ENCODE data around the gene MRPL43. TPM values are rescaled to one million over a fixed set of nuclear protein-coding genes. Genes with fewer than 3 reads are reported as not detected.
"Not testable (repeated sequence)": the region's sequence is repeated elsewhere in the genome, so short reads cannot be mapped to it uniquely, and the experiment has no call there.

The MRPL43 gene
- total RNA-seq (2014; rRNA removed; shearing (Covaris generic)) (83.5 and 94.1 TPM in 2 replicates), polyA plus RNA-seq (2016; fragmentation: Nextera tagmentation; extraction: Ambion mirVana) (145 and 148 TPM in 2 replicates)

- H2AFZ ChIP-seq = peak within 1 kb of the TSS; percentile 99
- in situ Hi-C loops (cut with MboI) = no loop called here
- H3K79me2 ChIP-seq (ENCODE audit: insufficient read depth) = peaks cover 60% of the 10 kb centered on the region
- WGBS, 2 experiments (ENCODE audit: low coverage in 1 of 2, low lambda C conversion rate in 2 of 2, missing lambda C conversion rate in 2 of 2) = 0 to 1% methylated on average over 70 to 75 of the region's 75 CpGs
- no peaks in the 10 kb centered on the region for H3F3A ChIP-seq (ENCODE audit: insufficient read depth)
- peak within 1 kb of the TSS; percentile 85 for H3K9ac ChIP-seq
- DNase-seq = peak; percentile 92
- peak within 1 kb of the TSS; percentile 43 for H3K27ac ChIP-seq
- no peaks in the 10 kb centered on the region for H3K9me3 ChIP-seq (ENCODE audit: low read depth)
- no peaks in the 10 kb centered on the region for H3K27me3 ChIP-seq (replicated peaks; ENCODE audit: insufficient read depth)
- peaks cover 15% of the 10 kb centered on the region; the same call in 1 of the 2 replicates for H3K4me1 ChIP-seq (ENCODE audit: insufficient read depth)
- TF ChIP-seq EZH2phosphoT487 (IDR thresholded peaks at IDR 0.05; ENCODE audit: insufficient read depth, low read depth) (no peak), EZH2 (IDR thresholded peaks at IDR 0.05; ENCODE audit: insufficient read depth, poor library complexity, severe bottlenecking) (no peak)
- peak within 1 kb of the TSS; percentile 98 for H3K4me3 ChIP-seq
- no peaks in the 10 kb centered on the region for H4K20me1 ChIP-seq (ENCODE audit: insufficient read depth)
- no peaks in the 10 kb centered on the region for H3K9me2 ChIP-seq (ENCODE audit: insufficient read depth)
- H3K4me2 ChIP-seq (ENCODE audit: unreplicated experiment) = peak within 1 kb of the TSS; percentile 87
- H3K36me3 ChIP-seq (ENCODE audit: low read depth) = peaks cover 15% of the 10 kb centered on the region; the same call in 1 of the 2 replicates
Measured at GRCh38 chr10:100986952-100987684, at the start of gene MRPL43, which contains the start of gene TWNK. MRPL43 (minus strand) TSS chr10:100987497; CDS start chr10:100987443, 54 bp downstream. TWNK (plus strand) TSS chr10:100987543; CDS start chr10:100988211, 668 bp downstream.

GRCh38 chr10:101036726-101037125 is 49.4 kb upstream of the MRPL43 start:
- H3F3A ChIP-seq (ENCODE audit: insufficient read depth) = peaks cover 33% of the 10 kb centered on the region
- H3K79me2 ChIP-seq (ENCODE audit: insufficient read depth) = peaks cover 40% of the 10 kb centered on the region
- H3K4me2 ChIP-seq (ENCODE audit: unreplicated experiment) = no peak overlapping the region
- 76 to 86% methylated on average over 6 to 7 of the region's 7 CpGs for WGBS, 2 experiments (ENCODE audit: low coverage in 1 of 2, low lambda C conversion rate in 2 of 2, missing lambda C conversion rate in 2 of 2)
- H3K9me2 ChIP-seq (ENCODE audit: insufficient read depth) = no peaks in the 10 kb centered on the region
- H4K20me1 ChIP-seq (ENCODE audit: insufficient read depth) = no peaks in the 10 kb centered on the region
- TF ChIP-seq EZH2 (IDR thresholded peaks at IDR 0.05; ENCODE audit: insufficient read depth, poor library complexity, severe bottlenecking) (no peak), EZH2phosphoT487 (IDR thresholded peaks at IDR 0.05; ENCODE audit: insufficient read depth, low read depth) (no peak)
- no peaks in the 10 kb centered on the region for H3K9me3 ChIP-seq (ENCODE audit: low read depth)
- no peak overlapping the region for H3K27ac ChIP-seq
- peaks cover 12% of the 10 kb centered on the region for H3K4me1 ChIP-seq (ENCODE audit: insufficient read depth)
- in situ Hi-C loops (cut with MboI) = no loop called here
- H3K27me3 ChIP-seq (replicated peaks; ENCODE audit: insufficient read depth) = no peaks in the 10 kb centered on the region
- no peak overlapping the region for H3K9ac ChIP-seq
- no peak overlapping the region for H3K4me3 ChIP-seq
- no peak for DNase-seq
- peaks cover 35% of the 10 kb centered on the region for H3K36me3 ChIP-seq (ENCODE audit: low read depth)
- no peak overlapping the region for H2AFZ ChIP-seq

DNA sequence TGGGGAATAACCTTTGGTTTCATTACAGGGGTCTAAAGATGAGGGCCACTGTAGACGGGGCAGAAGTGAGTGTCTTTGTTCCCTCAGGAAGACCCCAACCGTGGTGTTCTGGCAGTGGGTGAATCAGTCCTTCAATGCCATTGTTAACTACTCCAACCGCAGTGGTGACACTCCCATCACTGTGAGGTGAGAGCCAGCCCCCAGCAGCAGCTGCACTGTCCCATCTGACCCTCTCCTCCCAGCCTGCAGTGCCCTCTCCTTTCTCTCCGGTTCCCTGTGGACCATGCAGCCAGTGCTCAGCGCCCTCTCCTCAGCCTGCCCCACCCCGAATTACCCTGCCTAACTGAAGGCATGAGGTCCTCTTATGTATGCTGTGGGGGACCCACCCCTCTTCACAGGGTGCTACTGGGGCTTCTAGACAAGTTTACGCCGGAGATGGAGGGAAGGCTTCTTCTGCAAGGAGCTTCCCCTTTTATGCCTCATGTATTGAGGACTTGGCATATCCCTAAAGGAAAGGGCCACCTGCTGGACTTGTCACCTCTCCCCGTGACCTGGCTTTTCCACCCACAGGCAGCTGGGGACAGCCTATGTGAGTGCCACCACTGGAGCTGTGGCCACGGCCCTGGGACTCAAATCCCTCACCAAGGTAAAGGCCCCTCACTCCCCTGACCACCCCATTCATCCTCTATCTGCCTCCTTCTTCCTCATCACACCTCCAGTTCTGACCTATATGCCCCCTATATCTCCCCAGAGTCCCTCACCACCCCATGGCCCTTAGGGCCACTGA is 48.8 kb upstream of the MRPL43 start:
- H4K20me1 ChIP-seq (ENCODE audit: insufficient read depth) = no peaks in the 10 kb centered on the region
- H3K9me2 ChIP-seq (ENCODE audit: insufficient read depth) = no peaks in the 10 kb centered on the region
- H3K4me2 ChIP-seq (ENCODE audit: unreplicated experiment) = no peak overlapping the region
- no peaks in the 10 kb centered on the region for H3K27me3 ChIP-seq (replicated peaks; ENCODE audit: insufficient read depth)
- H3K27ac ChIP-seq = no peak overlapping the region
- no peaks in the 10 kb centered on the region for H3K9me3 ChIP-seq (ENCODE audit: low read depth)
- WGBS, 2 experiments (ENCODE audit: low coverage in 1 of 2, low lambda C conversion rate in 2 of 2, missing lambda C conversion rate in 2 of 2) = 68 to 79% methylated on average over 9 to 10 of the region's 10 CpGs
- in situ Hi-C loops (cut with MboI) = no loop called here
- H3K4me1 ChIP-seq (ENCODE audit: insufficient read depth) = peaks cover 12% of the 10 kb centered on the region
- DNase-seq = no peak
- H3K4me3 ChIP-seq = no peak overlapping the region
- no peak overlapping the region for H2AFZ ChIP-seq
- peaks cover 29% of the 10 kb centered on the region for H3F3A ChIP-seq (ENCODE audit: insufficient read depth)
- H3K79me2 ChIP-seq (ENCODE audit: insufficient read depth) = peaks cover 40% of the 10 kb centered on the region
- H3K9ac ChIP-seq = no peak overlapping the region
- peaks cover 35% of the 10 kb centered on the region for H3K36me3 ChIP-seq (ENCODE audit: low read depth)
- TF ChIP-seq EZH2phosphoT487 (IDR thresholded peaks at IDR 0.05; ENCODE audit: insufficient read depth, low read depth) = no peak
- no peak for TF ChIP-seq EZH2 (IDR thresholded peaks at IDR 0.05; ENCODE audit: insufficient read depth, poor library complexity, severe bottlenecking)

DNA sequence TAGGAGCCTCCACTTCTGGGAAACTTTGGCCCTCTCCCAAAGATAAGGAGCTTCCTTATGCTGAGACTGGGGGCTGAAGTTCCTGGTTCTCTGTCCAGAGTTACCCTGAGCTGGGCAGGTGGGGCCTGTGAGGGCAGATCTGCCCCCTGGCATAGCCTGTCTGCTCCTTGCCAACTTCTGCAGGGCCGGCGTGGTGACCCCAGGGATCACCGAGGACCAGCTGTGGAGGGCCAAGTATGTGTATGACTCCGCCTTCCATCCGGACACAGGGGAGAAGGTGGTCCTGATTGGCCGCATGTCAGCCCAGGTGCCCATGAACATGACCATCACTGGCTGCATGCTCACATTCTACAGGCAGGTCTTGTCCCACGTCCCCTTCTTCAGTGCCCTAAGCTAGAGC is 48.0 kb upstream of the MRPL43 start:
- peaks cover 35% of the 10 kb centered on the region for H3K36me3 ChIP-seq (ENCODE audit: low read depth)
- H3K9ac ChIP-seq = no peak overlapping the region
- no peak overlapping the region for H3K27ac ChIP-seq
- H3K79me2 ChIP-seq (ENCODE audit: insufficient read depth) = peaks cover 40% of the 10 kb centered on the region
- no peak overlapping the region for H3K4me3 ChIP-seq
- H3K9me2 ChIP-seq (ENCODE audit: insufficient read depth) = no peaks in the 10 kb centered on the region
- TF ChIP-seq EZH2phosphoT487 (IDR thresholded peaks at IDR 0.05; ENCODE audit: insufficient read depth, low read depth) = no peak
- TF ChIP-seq EZH2 (IDR thresholded peaks at IDR 0.05; ENCODE audit: insufficient read depth, poor library complexity, severe bottlenecking) = no peak
- no peak for DNase-seq
- no peaks in the 10 kb centered on the region for H4K20me1 ChIP-seq (ENCODE audit: insufficient read depth)
- H3K9me3 ChIP-seq (ENCODE audit: low read depth) = no peaks in the 10 kb centered on the region
- peaks cover 12% of the 10 kb centered on the region for H3K4me1 ChIP-seq (ENCODE audit: insufficient read depth)
- in situ Hi-C loops (cut with MboI) = no loop called here
- H3F3A ChIP-seq (ENCODE audit: insufficient read depth) = peaks cover 23% of the 10 kb centered on the region
- WGBS, 2 experiments (ENCODE audit: low coverage in 1 of 2, low lambda C conversion rate in 2 of 2, missing lambda C conversion rate in 2 of 2) = 89 to 93% methylated on average over 7 of the region's 7 CpGs
- no peaks in the 10 kb centered on the region for H3K27me3 ChIP-seq (replicated peaks; ENCODE audit: insufficient read depth)
- no peak overlapping the region for H2AFZ ChIP-seq
- H3K4me2 ChIP-seq (ENCODE audit: unreplicated experiment) = no peak overlapping the region

GRCh38 chr10:101034404-101034803 is 47.1 kb upstream of the MRPL43 start:
- H3K36me3 ChIP-seq (ENCODE audit: low read depth) = peaks cover 35% of the 10 kb centered on the region
- H3K9me3 ChIP-seq (ENCODE audit: low read depth); H3K9me2 ChIP-seq (ENCODE audit: insufficient read depth); H3K27me3 ChIP-seq (replicated peaks; ENCODE audit: insufficient read depth); H4K20me1 ChIP-seq (ENCODE audit: insufficient read depth); DNase-seq; H3K4me3 ChIP-seq; in situ Hi-C loops (cut with MboI); H3K27ac ChIP-seq; H2AFZ ChIP-seq; H3K4me2 ChIP-seq (ENCODE audit: unreplicated experiment); H3K9ac ChIP-seq: not testable (repeated sequence)
- peaks cover 40% of the 10 kb centered on the region for H3K79me2 ChIP-seq (ENCODE audit: insufficient read depth)
- peaks cover 12% of the 10 kb centered on the region for H3K4me1 ChIP-seq (ENCODE audit: insufficient read depth)
- 98 to 99% methylated on average over 4 of the region's 4 CpGs for WGBS, 2 experiments (ENCODE audit: low coverage in 1 of 2, low lambda C conversion rate in 2 of 2, missing lambda C conversion rate in 2 of 2)
- H3F3A ChIP-seq (ENCODE audit: insufficient read depth) = peaks cover 23% of the 10 kb centered on the region
